GM13977 (cell line): Measurements from ENCODE around the gene ATP2C1.

Experiments
- DNase-seq: peaks from one replicate; pipeline ENCODE4 v3.0.0; 2012; ENCODE audit warnings: low spot score
- in situ Hi-C: fragments of 300-500 bp; cut with MboI; formaldehyde crosslinking; loops from one replicate; pipeline ENCODE4 v1.12.0; 2022; ENCODE audit warnings: low sequenced_read_pairs, low pct_unique_long_range_greater_than_20kb, mixed read lengths, inconsistent platforms; ENCODE audit not compliant: unreplicated experiment
- TF ChIP-seq, protein P1 (sequence below): IDR thresholded peaks from 2 replicates; pipeline ENCODE4 v1.5.1; 2012; ENCODE audit warnings: mild to moderate bottlenecking, control low read depth; ENCODE audit not compliant: insufficient read depth; ENCODE audit errors: extremely low read depth, missing control alignments

Gene ATP2C1

DNA sequence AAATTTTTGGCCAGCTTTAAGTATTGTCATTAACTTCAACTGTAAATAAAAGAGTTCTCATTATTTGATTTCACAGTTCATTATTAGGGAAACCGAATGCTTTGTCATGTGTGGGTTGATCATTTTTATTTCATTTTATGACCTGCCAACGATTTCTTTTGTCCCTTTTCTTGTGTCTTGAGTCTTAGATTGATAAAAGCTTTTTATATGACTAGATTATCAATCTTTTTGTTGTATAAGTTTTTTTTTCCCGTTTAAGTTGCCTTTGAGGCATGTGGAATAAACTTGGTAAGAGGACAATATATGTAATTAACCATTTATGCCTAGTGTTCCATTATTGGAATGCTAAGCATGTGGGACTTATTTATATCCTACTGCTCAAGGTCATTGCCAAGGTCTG lies 62.8 kb downstream of the ATP2C1 start:
- TF ChIP-seq, protein P1, sequence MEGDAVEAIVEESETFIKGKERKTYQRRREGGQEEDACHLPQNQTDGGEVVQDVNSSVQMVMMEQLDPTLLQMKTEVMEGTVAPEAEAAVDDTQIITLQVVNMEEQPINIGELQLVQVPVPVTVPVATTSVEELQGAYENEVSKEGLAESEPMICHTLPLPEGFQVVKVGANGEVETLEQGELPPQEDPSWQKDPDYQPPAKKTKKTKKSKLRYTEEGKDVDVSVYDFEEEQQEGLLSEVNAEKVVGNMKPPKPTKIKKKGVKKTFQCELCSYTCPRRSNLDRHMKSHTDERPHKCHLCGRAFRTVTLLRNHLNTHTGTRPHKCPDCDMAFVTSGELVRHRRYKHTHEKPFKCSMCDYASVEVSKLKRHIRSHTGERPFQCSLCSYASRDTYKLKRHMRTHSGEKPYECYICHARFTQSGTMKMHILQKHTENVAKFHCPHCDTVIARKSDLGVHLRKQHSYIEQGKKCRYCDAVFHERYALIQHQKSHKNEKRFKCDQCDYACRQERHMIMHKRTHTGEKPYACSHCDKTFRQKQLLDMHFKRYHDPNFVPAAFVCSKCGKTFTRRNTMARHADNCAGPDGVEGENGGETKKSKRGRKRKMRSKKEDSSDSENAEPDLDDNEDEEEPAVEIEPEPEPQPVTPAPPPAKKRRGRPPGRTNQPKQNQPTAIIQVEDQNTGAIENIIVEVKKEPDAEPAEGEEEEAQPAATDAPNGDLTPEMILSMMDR: no peak
- in situ Hi-C loops: no loop called here
- no peak for DNase-seq

DNA sequence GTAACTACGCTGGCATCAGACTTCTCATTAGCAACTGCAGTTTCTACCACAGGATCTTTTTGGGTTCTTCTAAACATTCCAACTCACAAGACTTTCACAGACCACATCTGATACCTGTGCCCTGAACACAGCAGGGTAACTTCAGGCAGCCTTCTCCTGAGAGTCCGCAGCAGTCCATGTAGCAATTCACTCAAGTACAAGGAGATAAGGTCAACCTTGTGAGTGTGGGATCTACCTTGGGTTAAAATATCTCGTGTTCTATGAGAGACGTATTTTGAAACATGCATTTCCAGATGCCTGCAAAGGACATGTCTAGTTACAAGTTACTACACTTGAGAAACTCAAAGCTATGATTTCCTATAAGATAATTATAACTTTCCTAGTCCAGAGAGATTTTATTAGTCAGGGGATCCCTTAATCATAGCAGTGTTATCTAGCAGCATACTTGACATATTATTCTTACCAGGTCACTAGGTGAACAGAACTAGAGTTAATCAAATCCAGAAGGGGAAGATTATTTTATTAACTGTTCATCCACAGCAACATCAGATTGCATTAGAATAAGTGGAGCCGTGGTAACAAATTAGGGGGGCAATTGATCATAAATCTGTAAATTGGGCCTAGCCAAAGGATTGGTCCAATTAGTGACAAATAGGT lies 66.4 kb downstream of the ATP2C1 start:
- DNase-seq: no peak
- in situ Hi-C loops: no loop called here
- TF ChIP-seq, protein P1: no peak

DNA sequence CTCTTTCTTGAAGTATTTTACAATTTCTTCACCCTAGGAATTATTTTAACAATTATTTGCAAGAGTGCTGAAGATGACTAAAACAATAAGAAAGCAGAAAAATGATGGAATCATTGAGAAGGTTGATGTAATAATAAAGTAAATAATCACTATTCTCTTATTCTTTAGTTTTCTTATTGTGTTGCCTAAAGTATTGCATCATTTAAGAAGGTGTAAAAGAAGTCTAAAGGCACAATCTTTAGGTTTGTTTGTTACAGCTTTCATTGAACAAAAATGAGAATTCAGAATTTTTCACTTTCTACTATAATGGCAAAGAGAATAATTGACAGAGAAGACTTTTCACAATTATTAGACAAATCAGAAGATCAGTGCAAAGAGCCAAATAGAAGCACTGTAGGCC lies 67.6 kb downstream of the ATP2C1 start:
- TF ChIP-seq, protein P1: no peak
- in situ Hi-C loops: no loop called here
- DNase-seq: no peak

DNA sequence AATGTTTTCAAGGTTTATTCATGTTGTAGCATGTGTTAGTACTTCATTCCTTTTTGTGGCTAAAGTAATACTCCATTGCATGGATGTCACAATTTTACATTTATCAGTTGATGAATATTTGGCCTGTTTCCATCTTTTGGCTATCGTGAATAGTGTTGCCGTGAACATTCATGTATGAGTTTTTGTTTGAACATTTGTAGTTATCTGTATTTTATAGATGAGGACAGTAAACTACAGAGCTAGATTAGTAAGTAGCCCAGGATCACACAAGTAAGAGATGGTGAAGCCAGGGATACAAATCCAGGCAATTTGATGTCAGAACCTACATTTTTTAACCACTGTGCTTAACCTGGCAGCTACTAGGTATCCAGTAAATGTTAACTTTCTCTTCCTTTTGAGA lies 69.6 kb downstream of the ATP2C1 start:
- TF ChIP-seq, protein P1: no peak
- DNase-seq: no peak
- in situ Hi-C loops: no loop called here

DNA sequence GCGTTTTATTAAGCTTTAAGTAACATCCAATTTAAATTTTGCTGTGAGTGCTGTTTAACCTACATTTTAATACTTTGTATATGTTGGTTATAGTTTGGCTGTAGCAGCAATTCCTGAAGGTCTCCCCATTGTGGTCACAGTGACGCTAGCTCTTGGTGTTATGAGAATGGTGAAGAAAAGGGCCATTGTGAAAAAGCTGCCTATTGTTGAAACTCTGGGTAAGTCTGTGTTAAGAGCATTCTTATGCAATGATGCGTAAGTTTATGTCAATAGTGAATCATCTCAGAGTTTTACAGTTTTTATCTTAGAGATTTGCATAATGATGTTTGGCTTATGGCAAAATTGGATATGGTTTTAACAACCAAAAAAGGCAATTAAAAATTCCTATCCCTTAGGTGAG lies 70.0 kb downstream of the ATP2C1 start:
- in situ Hi-C loops: no loop called here
- TF ChIP-seq, protein P1: no peak
- DNase-seq: no peak

DNA sequence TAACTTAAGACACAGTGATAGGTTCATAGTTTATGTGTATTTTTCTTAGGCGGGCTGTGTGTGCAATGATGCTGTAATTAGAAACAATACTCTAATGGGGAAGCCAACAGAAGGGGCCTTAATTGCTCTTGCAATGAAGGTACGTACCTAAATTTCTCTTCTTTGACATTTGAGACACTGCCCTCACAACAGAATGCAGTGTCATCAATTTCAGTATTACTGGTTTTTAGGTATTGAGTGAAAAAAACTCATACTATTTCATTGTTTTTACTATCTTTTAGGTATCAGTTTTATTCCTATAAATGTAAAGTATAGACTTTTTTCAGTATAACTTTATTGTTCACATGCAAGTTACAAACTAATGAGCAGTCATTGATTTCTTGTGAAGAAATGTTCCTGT lies 73.4 kb downstream of the ATP2C1 start:
- in situ Hi-C loops: no loop called here
- DNase-seq: no peak
- TF ChIP-seq, protein P1: no peak
